ENCODE measurements around the gene WBP2. TPM values are rescaled to one million over a fixed set of nuclear protein-coding genes. Genes with fewer than 3 reads are reported as not detected.
A peak's percentile ranks its signal among the peaks of the same experiment; 100 is the strongest.

The WBP2 gene
- total and polyA plus RNA-seq, 2 of the 13 experiments (the other 11 are each of a cell fraction or from before 2014, with no cell fraction given), result 29.2 to 29.5 TPM

- TF ChIP-seq NRL (CRISPR knock-in tag; IDR thresholded peaks at IDR 0.05; ENCODE audit: borderline replicate concordance), result no peak
- no peak for TF ChIP-seq RARA (CRISPR knock-in tag; IDR thresholded peaks at IDR 0.05)
- TF ChIP-seq ELF3 (CRISPR knock-in tag; IDR thresholded peaks at IDR 0.05), result no peak
- no peak for TF ChIP-seq ELF4 (CRISPR knock-in tag; IDR thresholded peaks at IDR 0.05; ENCODE audit: borderline replicate concordance)
- no peak for TF ChIP-seq SATB2 (CRISPR knock-in tag; IDR thresholded peaks at IDR 0.05)
- 0 out of 2 replicates have a peak, but pooled peaks have one; percentile 8 for TF ChIP-seq ZC3H13 (CRISPR knock-in tag; IDR thresholded peaks at IDR 0.05)
- no peak for TF ChIP-seq ZBTB26 (CRISPR knock-in tag; IDR thresholded peaks at IDR 0.05; ENCODE audit: borderline replicate concordance)
- TF ChIP-seq ZNF772 (CRISPR knock-in tag; IDR thresholded peaks at IDR 0.05), result 0 out of 2 replicates have a peak, but pooled peaks have one; percentile 41
- TF ChIP-seq IRF1 (CRISPR knock-in tag; IDR thresholded peaks at IDR 0.05; ENCODE audit: low read depth), result no peak
- TF ChIP-seq ZNF503 (CRISPR knock-in tag; IDR thresholded peaks at IDR 0.05), result no peak
- no peak for TF ChIP-seq TOPORS (CRISPR knock-in tag; IDR thresholded peaks at IDR 0.05)
- TF ChIP-seq MAX (IDR thresholded peaks at IDR 0.05), result no peak
- no peak for TF ChIP-seq TFAP4 (IDR thresholded peaks at IDR 0.05; ENCODE audit: borderline replicate concordance, low read depth)
- no peak for TF ChIP-seq SP1 (IDR thresholded peaks at IDR 0.05)
- no peak for TF ChIP-seq SP1 (CRISPR knock-in tag; IDR thresholded peaks at IDR 0.05)
- no peak for TF ChIP-seq NBN (conservative IDR thresholded peaks at IDR 0.05)
- no peak for TF ChIP-seq RBM22 (optimal IDR thresholded peaks at IDR 0.05; ENCODE audit: low read length)
- no peak for TF ChIP-seq ATM (IDR thresholded peaks at IDR 0.05; ENCODE audit: borderline replicate concordance)
- no peak for TF ChIP-seq ARID4A (CRISPR knock-in tag; IDR thresholded peaks at IDR 0.05; ENCODE audit: borderline replicate concordance)
- TF ChIP-seq ZNF547 (CRISPR knock-in tag; IDR thresholded peaks at IDR 0.05), result no peak
Observed at GRCh38 chr17:75842963-75843576, 12.1 kb downstream of the WBP2 start (continued).

All from HepG2 (cell line).